Pancreas (tissue), 10 donors: Measurements from ENCODE around the gene SEL1L3. TPM values are rescaled to one million over a fixed set of nuclear protein-coding genes. Genes with fewer than 3 reads are reported as not detected.

Source experiments
- ATAC-seq, 4 donors: fragments of 200-7000 bp; cut with Tn5 transposase; one replicate each; pipeline versions ENCODE4 v1.8.0 to v1.9.1; 2020; ENCODE audit warnings: mild to moderate bottlenecking in 4 of 4, moderate library complexity in 4 of 4
- DNase-seq, 6 donors: peaks; one replicate each; pipeline ENCODE4 v3.0.0-alpha.2; 2020
- FAIRE-seq: peaks from 2 replicates; lab custom pipeline; 2012; peaks lifted over from hg19 to GRCh38; lab: Jason Lieb, UNC
- H3K27ac ChIP-seq, 4 donors: fragments of 200-600 bp; sonication (generic); 1 replicate in 3 of 4; 2 replicates in 1 of 4; pipeline versions ENCODE4 v1.5.0 to v1.8.0; 2020
- H3K27me3 ChIP-seq, 4 donors: fragments of 200-600 bp; one replicate each; pipeline ENCODE4 v1.8.0; 2021
- H3K36me3 ChIP-seq, 3 donors: fragments of 200-600 bp; sonication (generic) in 1 of 3; one replicate each; pipeline versions ENCODE4 v1.5.0 to v1.8.0; 2020 to 2021
- H3K4me1 ChIP-seq, 3 donors: fragments of 200-600 bp; one replicate each; pipeline ENCODE4 v1.8.0; 2021
- H3K4me3 ChIP-seq, 4 donors: fragments of 200-600 bp; sonication (generic) in 2 of 4; one replicate each; pipeline versions ENCODE4 v1.5.0 to v1.8.0; 2020 to 2021
- H3K9me3 ChIP-seq, 4 donors: fragments of 200-600 bp; one replicate each; pipeline ENCODE4 v1.8.0; 2021
- CTCF ChIP-seq, 4 donors: fragments of 200-600 bp; sonication (generic) in 3 of 4; IDR thresholded peaks; one replicate each; pipeline versions ENCODE4 v1.5.0 to v1.8.0; 2021; ENCODE audit warnings: antibody characterized with exemption in 4 of 4
- WGBS, 2 donors: extraction: QIAGEN DNeasy Blood & Tissue Kit; methylation state at CpG; one replicate each; pipeline ENCODE4 v1.1.7; 2013; 5-methylcytosine and 5-hydroxymethylcytosine counted together
- intact Hi-C, 3 donors: fragments of 100-400 bp; cut with DNase I; formaldehyde crosslinking; loops; one replicate each; pipeline versions ENCODE4 v1.11.1 to v1.14.2; 2022
- polyA plus RNA-seq, 2 donors: library from polyadenylated mRNA; stranded (reverse); fragments of 200-250 nt; gene quantifications; one replicate each; pipeline ENCODE4 v1.2.3, GENCODE V29; 2013
- total RNA-seq, 6 donors: library from RNA; stranded (reverse); fragmentation: NEBNext Ultra II Directional in 4 of 6; extraction: Animal tissue kit (Norgen Biotek cat#: 25700) in 4 of 6; gene quantifications; one replicate each; pipeline versions ENCODE4 v1.2.1 to v1.2.4, GENCODE V29; 2021 to 2023
- donor health status: healthy with polysubstance abuse.
- donor health status: DM: no; HTN: no; CAD: no; lungs with moderate emphysema.
- donor health status: DM: no; HTN: no; CAD: no.
- donor health status: control.
- donor health status: control.
- donor health status: Bipolar disorder and iron deficiency.
- donor health status: DM: yes; HTN: yes; CAD: no.
- donor health status: DM: no; HTN: no; CAD: no.
- donor health status: DM: no; HTN: no; CAD: no.
- donor health status: DM: yes; HTN: yes; CAD: no.

Gene SEL1L3
- total and polyA plus RNA-seq, 8 donors: 18.4 to 76.7 (median 41.0) TPM

DNA sequence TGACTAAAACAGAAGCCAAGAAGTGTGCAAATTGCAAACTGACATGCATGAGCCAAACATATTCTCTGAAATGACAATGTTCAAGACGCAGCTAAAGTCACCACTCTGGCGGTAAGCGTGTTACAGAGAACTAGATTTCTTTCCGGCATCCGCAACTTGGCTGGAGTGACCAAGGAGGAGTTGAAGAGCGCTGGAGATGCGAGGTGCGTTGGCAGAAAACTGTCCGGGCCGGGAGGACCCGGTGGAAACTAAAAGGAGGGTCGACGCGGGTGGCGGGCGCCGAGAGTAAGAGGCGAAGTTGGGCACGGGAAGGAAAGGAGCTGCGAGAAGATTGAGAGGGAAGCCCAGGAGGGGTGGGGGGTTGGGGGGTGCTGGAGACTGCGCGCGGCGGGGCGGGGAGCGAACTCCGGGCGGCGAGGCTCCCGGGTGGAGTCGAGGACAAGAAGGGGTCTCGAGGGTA is 807 bp downstream of the SEL1L3 start:
- no peaks in the 10 kb centered on the region for H3K27me3 ChIP-seq

DNA sequence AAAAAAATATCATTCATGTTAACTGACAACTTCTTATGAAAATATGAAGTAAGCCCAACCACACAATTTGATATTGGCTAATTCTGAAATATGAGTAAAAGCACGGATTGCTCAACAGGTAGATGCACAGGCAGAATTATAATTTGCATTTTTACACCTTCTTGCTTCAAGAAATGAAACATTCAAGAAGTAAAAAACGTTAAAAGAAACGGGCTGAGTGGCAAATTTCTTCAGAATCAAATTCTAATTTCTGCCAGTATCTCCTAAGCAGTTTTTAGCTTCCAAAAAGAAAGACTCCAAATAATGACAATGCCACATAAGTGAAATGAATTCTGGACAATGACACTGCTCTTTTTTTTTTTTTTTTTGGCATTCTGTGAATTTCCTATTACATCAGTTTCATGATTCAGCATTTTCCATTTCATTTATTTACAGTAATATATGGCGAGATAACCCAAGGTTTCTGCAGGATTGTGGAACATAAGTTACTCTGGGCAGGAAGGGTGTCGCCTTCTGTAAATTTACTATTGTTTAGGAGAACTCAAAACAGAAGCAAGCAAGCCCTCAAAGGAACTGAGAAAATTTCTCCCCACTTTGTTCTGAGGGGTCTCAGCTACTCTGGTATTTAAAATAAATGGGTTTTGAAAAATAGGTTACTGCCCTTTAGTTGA is 1.4 kb downstream of the SEL1L3 start:
- Histone ChIP-seq H3K27me3 (no peaks in the 10 kb centered on the region), H3K9me3 (no peaks in the 10 kb centered on the region), H3K4me1 (peaks cover 0 to 30% (median 29%) of the 10 kb centered on the region in 3 donors), H3K27ac (peak overlapping the region; percentile 81 to 93 (median 86)), H3K4me3 (peak overlapping the region; percentile 64 to 92 (median 74)), H3K36me3 (no peaks in the 10 kb centered on the region)
- no peak for TF ChIP-seq CTCF (IDR thresholded peaks at IDR 0.05)
- 7 to 14% methylated on average over 5 of the region's 5 CpGs for WGBS, 2 donors
- intact Hi-C loops: no loop called here
- FAIRE-seq (peak; percentile 20), ATAC-seq (peak; percentile 13 to 33 (median 28)), DNase-seq (no peak)

More for the DNA sequence above, 807 bp downstream of the SEL1L3 start:
- 1% methylated on average over 30 to 32 of the region's 32 CpGs for WGBS, 2 donors
- intact Hi-C loops: no loop called here
- DNase-seq (peak in 5 of 6 donors; percentile 19 to 52 (median 34)), ATAC-seq (peak; percentile 10 to 24 (median 16)), FAIRE-seq (no peak)
- H3K9me3 ChIP-seq: no peaks in the 10 kb centered on the region
- peak overlapping the region; percentile 81 to 93 (median 86) for H3K27ac ChIP-seq
- no peaks in the 10 kb centered on the region for H3K36me3 ChIP-seq
- peak overlapping the region; percentile 64 to 92 (median 74) for H3K4me3 ChIP-seq
- H3K4me1 ChIP-seq: peaks cover 0 to 25% (median 24%) of the 10 kb centered on the region in 3 donors
- TF ChIP-seq CTCF (IDR thresholded peaks at IDR 0.05): no peak

DNA sequence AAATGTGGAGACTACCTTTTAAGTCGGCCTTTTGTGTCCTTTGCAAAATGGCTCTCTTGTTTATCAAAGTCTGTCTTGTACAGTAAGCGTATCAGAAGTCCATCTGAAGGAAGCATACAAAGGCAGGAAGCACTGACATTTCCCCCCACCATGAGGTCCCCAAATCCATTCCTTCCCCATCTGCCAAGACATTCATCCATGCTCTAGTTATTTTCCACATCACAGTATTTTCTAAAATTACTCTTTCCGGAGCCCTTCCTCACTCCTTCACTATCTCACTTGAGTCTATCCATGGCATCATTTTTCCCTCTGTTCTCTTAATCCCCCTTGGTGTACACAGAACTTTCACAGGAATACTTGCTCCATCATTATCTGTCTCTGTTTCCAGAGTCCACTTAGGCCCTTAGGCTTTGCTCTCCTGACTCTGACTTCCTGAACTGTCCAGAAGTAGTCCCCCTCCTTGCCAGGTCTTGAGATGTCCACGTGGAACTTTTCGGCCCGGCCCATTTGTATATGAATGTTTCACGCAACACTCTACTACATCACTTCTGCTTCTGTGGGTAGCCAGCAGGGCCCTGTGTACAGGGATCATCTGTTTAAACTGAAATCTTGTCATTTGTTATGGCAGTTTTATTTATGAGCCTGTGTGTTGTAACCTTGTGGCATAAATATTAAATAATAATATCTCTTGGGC is 2.1 kb downstream of the SEL1L3 start:
- no peak for TF ChIP-seq CTCF (IDR thresholded peaks at IDR 0.05)
- Histone ChIP-seq H3K27ac (peak overlapping the region in 2 of 4 donors; percentile 90 to 93), H3K4me1 (peaks cover under 1 to 37% (median 29%) of the 10 kb centered on the region in 3 donors), H3K27me3 (no peaks in the 10 kb centered on the region), H3K9me3 (no peaks in the 10 kb centered on the region), H3K4me3 (peak overlapping the region in 1 of 4 donors; percentile 80), H3K36me3 (no peaks in the 10 kb centered on the region)
- no peak for FAIRE-seq
- intact Hi-C loops: no loop called here
- 68 to 71% methylated on average over 7 of the region's 7 CpGs for WGBS, 2 donors
- ATAC-seq: no peak
- DNase-seq: no peak

DNA sequence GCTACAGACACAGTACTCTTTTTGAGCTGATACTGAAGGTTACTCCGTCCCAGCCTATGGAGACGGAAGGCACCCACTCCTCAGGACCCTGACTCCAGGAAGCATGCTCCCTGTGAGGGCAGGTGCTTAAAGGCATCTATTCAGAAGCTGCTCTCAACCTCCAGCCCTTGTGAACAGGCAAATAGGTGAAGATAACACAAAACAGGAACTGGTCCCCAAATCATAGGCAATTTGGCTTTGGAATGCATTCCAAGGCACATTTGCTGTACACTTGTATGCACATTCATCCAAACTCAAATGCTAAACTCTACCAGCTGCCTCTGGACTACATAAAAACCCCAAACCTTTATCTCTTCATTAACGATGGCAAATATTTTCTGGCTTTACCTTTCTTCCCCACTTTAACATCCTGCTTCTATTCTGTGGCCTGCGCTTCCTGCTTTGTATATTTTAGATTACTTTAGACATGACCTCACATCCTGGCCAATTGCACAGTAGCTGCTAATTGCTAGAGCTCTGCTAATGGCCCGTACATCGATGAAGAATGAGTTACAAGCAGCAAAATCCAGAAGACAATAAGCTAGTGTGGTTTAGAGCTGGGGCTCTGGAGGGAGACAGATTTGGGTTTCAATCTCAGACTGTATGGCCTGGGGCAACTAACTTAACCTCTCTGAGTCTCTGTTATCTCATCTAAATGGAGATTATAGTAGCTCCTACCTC is 3.2 kb downstream of the SEL1L3 start:
- Histone ChIP-seq H3K4me3 (no peak overlapping the region), H3K27ac (peak overlapping the region in 2 of 4 donors; percentile 90 to 93), H3K4me1 (peaks cover 8 to 47% (median 39%) of the 10 kb centered on the region in 3 donors), H3K36me3 (no peaks in the 10 kb centered on the region), H3K27me3 (no peaks in the 10 kb centered on the region), H3K9me3 (no peaks in the 10 kb centered on the region)
- intact Hi-C loops: no loop called here
- no peak for ATAC-seq
- no peak for DNase-seq
- no peak for FAIRE-seq
- no peak for TF ChIP-seq CTCF (IDR thresholded peaks at IDR 0.05)
- 38 to 39% methylated on average over 6 of the region's 6 CpGs for WGBS, 2 donors
